SK-N-SH (cell line): ENCODE measurements around the gene RER1. TPM values are rescaled to one million over a fixed set of nuclear protein-coding genes. Genes with fewer than 3 reads are reported as not detected.
A peak's percentile ranks its signal among the peaks of the same experiment; 100 is the strongest.

Source experiments
- CTCF ChIA-PET: fragments of 300-600, 350-600 bp; formaldehyde crosslinking; extraction: SDS; loops from one replicate; lab custom pipeline; 2021; lab: Yijun Ruan, JAX
- POLR2A ChIA-PET: fragments of 350-600 bp; sonication (Branson Sonifier 250); formaldehyde crosslinking; extraction: SDS; loops from one replicate; lab custom pipeline; 2020; ENCODE audit warnings: antibody characterized with exemption, inconsistent platforms; lab: Yijun Ruan, JAX
- DNase-seq: peaks from one replicate; pipeline ENCODE4 v3.0.0; 2012
- H2AFZ ChIP-seq: fragments of 200-600 bp; sonication (generic); 2 replicates; pipeline ENCODE4 v1.8.1; 2016; ENCODE audit warnings: antibody characterized with exemption, mild to moderate bottlenecking, low read depth
- H3F3A ChIP-seq: fragments of 200-600 bp; sonication (generic); replicated peaks from 2 replicates; pipeline ENCODE3; 2016; ENCODE audit warnings: antibody characterized with exemption, mild to moderate bottlenecking; ENCODE audit not compliant: insufficient read depth
- H3K27ac ChIP-seq, 2 experiments: fragments of 200-500 bp in 1 of 2; fragments of 200-600 bp in 1 of 2; sonication (Bioruptor generic) in 1 of 2; sonication (generic), shearing (Covaris generic) in 1 of 2; 2 replicates each; pipeline versions ENCODE4 v1.5.1 to v1.6.1; 2014 to 2016; ENCODE audit warnings: low read depth in 2 of 2, inconsistent platforms in 1 of 2, low read length in 1 of 2, mild to moderate bottlenecking in 1 of 2, mixed read lengths in 1 of 2
- H3K27me3 ChIP-seq: fragments of 200-600 bp; sonication (generic), shearing (Covaris generic); 2 replicates; pipeline ENCODE4 v1.6.1; 2016; ENCODE audit warnings: mixed run types; ENCODE audit not compliant: insufficient read depth
- H3K36me3 ChIP-seq, 2 experiments: fragments of 200-500 bp in 1 of 2; fragments of 200-600 bp in 1 of 2; sonication (Bioruptor generic) in 1 of 2; sonication (generic) in 1 of 2; replicated peaks in 1 of 2; 2 replicates each; pipeline versions ENCODE3 to v1.5.1; 2014 to 2016; ENCODE audit warnings: low read length in 1 of 2, mild to moderate bottlenecking in 1 of 2; ENCODE audit not compliant: insufficient read depth in 2 of 2, control insufficient read depth in 1 of 2
- H3K4me1 ChIP-seq, 2 experiments: fragments of 200-500 bp in 1 of 2; fragments of 200-600 bp in 1 of 2; sonication (Bioruptor generic) in 1 of 2; sonication (generic), shearing (Covaris generic) in 1 of 2; 2 replicates each; pipeline versions ENCODE4 v1.5.1 to v1.6.1; 2014 to 2016; ENCODE audit warnings: low read depth in 1 of 2, low read length in 1 of 2, mixed run types in 1 of 2; ENCODE audit not compliant: insufficient read depth in 2 of 2, control insufficient read depth in 1 of 2
- H3K4me2 ChIP-seq: fragments of 200-600 bp; sonication (generic), shearing (Covaris generic); 2 replicates; pipeline ENCODE4 v1.6.1; 2017; ENCODE audit warnings: mixed run types
- H3K4me3 ChIP-seq, 2 experiments: fragments of 200-500 bp in 1 of 2; fragments of 200-600 bp in 1 of 2; sonication (Bioruptor generic) in 1 of 2; sonication (generic), shearing (Covaris generic) in 1 of 2; 2 replicates each; pipeline versions ENCODE4 v1.5.1 to v1.8.1; 2014 to 2016; ENCODE audit warnings: low read depth in 2 of 2, inconsistent platforms in 1 of 2, low read length in 1 of 2, mild to moderate bottlenecking in 1 of 2, mixed read lengths in 1 of 2, moderate library complexity in 1 of 2
- H3K79me2 ChIP-seq: fragments of 200-600 bp; sonication (generic); 2 replicates; pipeline ENCODE4 v1.8.1; 2017; ENCODE audit warnings: mild to moderate bottlenecking; ENCODE audit not compliant: insufficient read depth
- H3K9ac ChIP-seq: fragments of 200-600 bp; sonication (generic); 2 replicates; pipeline ENCODE4 v1.6.1; 2017; ENCODE audit warnings: mixed run types
- H3K9me2 ChIP-seq: fragments of 200-600 bp; sonication (generic); 2 replicates; pipeline ENCODE4 v1.6.1; 2017; ENCODE audit warnings: mixed run types
- H3K9me3 ChIP-seq: fragments of 200-600 bp; sonication (generic); 2 replicates; pipeline ENCODE4 v1.6.1; 2017; ENCODE audit warnings: mixed run types, mild to moderate bottlenecking, moderate library complexity
- H4K20me1 ChIP-seq: fragments of 200-600 bp; sonication (generic); 2 replicates; pipeline ENCODE4 v1.6.1; 2017; ENCODE audit warnings: mild to moderate bottlenecking, mixed run types; ENCODE audit not compliant: insufficient read depth
- CHD2 ChIP-seq: fragments of 150-350 bp; IDR thresholded peaks from 2 replicates; pipeline ENCODE4 v1.6.1; 2018; ENCODE audit warnings: low read length; ENCODE audit not compliant: partially characterized antibody
- ELF1 ChIP-seq: IDR thresholded peaks from 2 replicates; pipeline ENCODE4 v1.4.0; 2012
- EZH2phosphoT487 ChIP-seq: fragments of 200-600 bp; sonication (generic); IDR thresholded peaks from 2 replicates; pipeline ENCODE4 v1.6.1; 2017; ENCODE audit warnings: low read depth, mixed run types, mild to moderate bottlenecking, antibody characterized with exemption, moderate library complexity, borderline replicate concordance
- FOSL2 ChIP-seq: IDR thresholded peaks from 2 replicates; pipeline ENCODE4 v1.4.0; 2012; ENCODE audit warnings: low read depth, mild to moderate bottlenecking, moderate library complexity, borderline replicate concordance
- GATA2 ChIP-seq: sonication (generic); formaldehyde crosslinking; IDR thresholded peaks from 2 replicates; pipeline ENCODE4 v1.5.0; 2020; ENCODE audit warnings: mild to moderate bottlenecking, missing genetic modification reagents
- MAX ChIP-seq: IDR thresholded peaks from 2 replicates; pipeline ENCODE4 v1.4.0; 2012; ENCODE audit warnings: low read depth
- MEF2A ChIP-seq: IDR thresholded peaks from 2 replicates; pipeline ENCODE4 v1.4.0; 2012; ENCODE audit warnings: low read depth, borderline replicate concordance
- MXI1 ChIP-seq: IDR thresholded peaks from 2 replicates; pipeline ENCODE4 v1.6.1; 2012; ENCODE audit warnings: mild to moderate bottlenecking, low read depth, low read length, improper control_type of control experiment
- NRF1 ChIP-seq: IDR thresholded peaks from 2 replicates; pipeline ENCODE4 v1.6.1; 2012; ENCODE audit warnings: low read depth, mild to moderate bottlenecking, low read length
- PBX3 ChIP-seq: IDR thresholded peaks from 2 replicates; pipeline ENCODE4; 2012
- POLR2AphosphoS5 ChIP-seq: IDR thresholded peaks from 2 replicates; pipeline ENCODE4 v1.6.1; 2012; ENCODE audit warnings: low read depth, low read length
- RAD21 ChIP-seq: IDR thresholded peaks from 2 replicates; pipeline ENCODE4 v1.6.1; 2012; ENCODE audit warnings: mild to moderate bottlenecking, low read length
- REST ChIP-seq: IDR thresholded peaks from 2 replicates; pipeline ENCODE4 v1.6.1; 2012; ENCODE audit warnings: mild to moderate bottlenecking, low read depth, low read length, moderate library complexity
- RFX5 ChIP-seq: IDR thresholded peaks from 2 replicates; pipeline ENCODE4 v1.6.1; 2012; ENCODE audit warnings: mild to moderate bottlenecking, improper control_type of control experiment, low read length
- SIN3A ChIP-seq: IDR thresholded peaks from 2 replicates; pipeline ENCODE4 v1.6.1; 2012; ENCODE audit warnings: low read depth, mild to moderate bottlenecking, low read length, moderate library complexity, borderline replicate concordance
- SMC3 ChIP-seq: IDR thresholded peaks from 2 replicates; pipeline ENCODE4 v1.6.1; 2012; ENCODE audit warnings: low read depth, low read length, improper control_type of control experiment
- TAF1 ChIP-seq: IDR thresholded peaks from 2 replicates; pipeline ENCODE4 v1.6.1; 2012; ENCODE audit warnings: low read depth, mild to moderate bottlenecking, low read length, moderate library complexity, borderline replicate concordance
- TCF12 ChIP-seq: IDR thresholded peaks from 2 replicates; pipeline ENCODE4 v1.4.0; 2012
- TEAD4 ChIP-seq: IDR thresholded peaks from 2 replicates; pipeline ENCODE4 v1.4.0; 2012; ENCODE audit warnings: mild to moderate bottlenecking, borderline replicate concordance; ENCODE audit not compliant: insufficient read depth
- USF2 ChIP-seq: fragments of 150-350 bp; IDR thresholded peaks from 2 replicates; pipeline ENCODE4 v1.6.1; 2017; ENCODE audit warnings: antibody characterized with exemption, low read length, low read depth, borderline replicate concordance
- ZBTB33 ChIP-seq: IDR thresholded peaks from 2 replicates; pipeline ENCODE4 v1.4.0; 2012; ENCODE audit warnings: low read depth, borderline replicate concordance
- WGBS: methylation state at CpG from one replicate; pipeline ENCODE4 v1.1.6; 2017; ENCODE audit warnings: low lambda C conversion rate; 5-methylcytosine and 5-hydroxymethylcytosine counted together
- polyA plus RNA-seq, 3 experiments: library from polyadenylated mRNA; depleted of rRNA; stranded (reverse); fragments of >200 nt; gene quantifications; 2 replicates each; pipeline ENCODE4 v1.2.3, GENCODE V29; 2012

Gene RER1
- polyA plus RNA-seq (2012; rRNA removed), result 181 and 189 TPM in 2 replicates
- 176 and 236 TPM in 2 replicates for polyA plus RNA-seq (2012; cell fraction: cytosol; rRNA removed)
- 214 and 301 TPM in 2 replicates for polyA plus RNA-seq (2012; cell fraction: nucleus; rRNA removed)

- peaks cover 63% of the 10 kb centered on the region for H3K79me2 ChIP-seq
- no CpG with 5 or more reads among the region's 103 CpGs for WGBS
- no peaks in the 10 kb centered on the region for H3F3A ChIP-seq
- H3K36me3 ChIP-seq, result peaks cover 8 to 49% of the 10 kb centered on the region in 2 experiments
- H2AFZ ChIP-seq, result peak within 1 kb of the TSS; percentile 93
- peak within 1 kb of the TSS; percentile 56 to 76; a peak in 3 of 4 replicates for H3K27ac ChIP-seq
- peak within 1 kb of the TSS; percentile 95 for H3K4me2 ChIP-seq
- no peaks in the 10 kb centered on the region for H3K9me3 ChIP-seq
- H3K4me3 ChIP-seq, result peak within 1 kb of the TSS; percentile 88 to 97
- peak; percentile 99 for DNase-seq
- H3K9ac ChIP-seq, result peak within 1 kb of the TSS; percentile 88
- ChIA-PET POLR2A (interaction anchor here (0.7 to 1.2 kb wide), 8 partner anchors 10 to 1405 kb away, joined by 3 to 6 read pairs (median 4); partner anchors contain the start of genes FAAP20, LRRC47 and PANK4), CTCF (interaction anchor here (0.6 to 7.8 kb wide), 7 partner anchors 8 to 217 kb away, joined by 3 to 64 read pairs (median 4); partner anchors contain the start of gene FAAP20)
- peaks cover 35% of the 10 kb centered on the region for H4K20me1 ChIP-seq
- no peaks in the 10 kb centered on the region for H3K9me2 ChIP-seq
- H3K4me1 ChIP-seq, result peaks cover 0 to 24% of the 10 kb centered on the region in 2 experiments; a peak in 2 of 4 replicates
- H3K27me3 ChIP-seq, result no peaks in the 10 kb centered on the region
- TF ChIP-seq NRF1 (peak; percentile 89), SIN3A (0 out of 2 replicates have a peak, but pooled peaks have one; percentile 47), TAF1 (peak; percentile 64), POLR2AphosphoS5 (no peak), GATA2 (CRISPR knock-in tag) (no peak), MAX (no peak), EZH2phosphoT487 (no peak), FOSL2 (no peak), MEF2A (no peak), TCF12 (peak; percentile 33; the same call in 1 of the 2 replicates), USF2 (no peak), TEAD4 (no peak), ZBTB33 (no peak), SMC3 (no peak), RAD21 (no peak), MXI1 (peak; percentile 81), PBX3 (no peak), ELF1 (peak; percentile 75; the same call in 1 of the 2 replicates), REST (no peak), CHD2 (peak; percentile 79), RFX5 (peak; percentile 76; the same call in 1 of the 2 replicates)
Observed at GRCh38 chr1:2391041-2391930, at the start of gene RER1, which contains the start of gene MORN1. RER1 (plus strand) TSS chr1:2391841; CDS start chr1:2395791, 3,950 bp downstream. MORN1 (minus strand) TSS chr1:2391554; CDS start chr1:2391533, 21 bp downstream.
